GM23248 (cell line): Measurements from ENCODE around the gene ARHGEF4. TPM values are rescaled to one million over a fixed set of nuclear protein-coding genes. Genes with fewer than 3 reads are reported as not detected.
A peak's percentile ranks its signal among the peaks of the same experiment; 100 is the strongest.

Experiments
- DNase-seq: peaks from one replicate; pipeline ENCODE4 v3.0.0-alpha.2; 2015
- H2AFZ ChIP-seq: fragments of 200-600 bp; sonication (generic); 2 replicates; pipeline ENCODE4 v1.6.1; 2016; ENCODE audit warnings: antibody characterized with exemption
- H3F3A ChIP-seq: fragments of 200-600 bp; sonication (generic); 2 replicates; pipeline ENCODE4 v1.6.1; 2016; ENCODE audit warnings: mild to moderate bottlenecking, antibody characterized with exemption, mixed run types; ENCODE audit not compliant: insufficient read depth
- H3K27ac ChIP-seq: fragments of 200-600 bp; sonication (generic); 2 replicates; pipeline ENCODE4 v1.5.1; 2016; ENCODE audit warnings: mild to moderate bottlenecking
- H3K27me3 ChIP-seq: fragments of 200-600 bp; sonication (generic); replicated peaks from 2 replicates; pipeline ENCODE4 v1.6.1; 2016; ENCODE audit warnings: mild to moderate bottlenecking; ENCODE audit not compliant: insufficient read depth
- H3K36me3 ChIP-seq: fragments of 200-600 bp; sonication (generic); 2 replicates; pipeline ENCODE4 v1.6.1; 2016; ENCODE audit warnings: low read depth, mild to moderate bottlenecking
- H3K4me1 ChIP-seq: fragments of 200-600 bp; sonication (generic); 2 replicates; pipeline ENCODE4 v1.6.1; 2016; ENCODE audit warnings: mild to moderate bottlenecking; ENCODE audit not compliant: insufficient read depth
- H3K4me2 ChIP-seq: fragments of 200-600 bp; sonication (generic); one replicate; pipeline ENCODE4 v1.6.1; 2016; ENCODE audit warnings: mild to moderate bottlenecking; ENCODE audit not compliant: unreplicated experiment
- H3K4me3 ChIP-seq: fragments of 200-600 bp; sonication (generic); 2 replicates; pipeline ENCODE4 v1.5.1; 2016; ENCODE audit warnings: mild to moderate bottlenecking
- H3K79me2 ChIP-seq: fragments of 200-600 bp; sonication (generic); 2 replicates; pipeline ENCODE4 v1.6.1; 2016; ENCODE audit warnings: mild to moderate bottlenecking; ENCODE audit not compliant: insufficient read depth
- H3K9ac ChIP-seq: fragments of 200-600 bp; sonication (generic); 2 replicates; pipeline ENCODE4 v1.6.1; 2016; ENCODE audit warnings: mild to moderate bottlenecking
- H3K9me2 ChIP-seq: fragments of 200-600 bp; sonication (generic); 2 replicates; pipeline ENCODE4 v1.6.1; 2016; ENCODE audit warnings: mixed run types, mild to moderate bottlenecking, moderate library complexity; ENCODE audit not compliant: insufficient read depth
- H3K9me3 ChIP-seq: fragments of 200-600 bp; sonication (generic); one replicate; pipeline ENCODE4 v1.6.1; 2017; ENCODE audit warnings: low read depth
- H4K20me1 ChIP-seq: fragments of 200-600 bp; sonication (generic); 2 replicates; pipeline ENCODE4 v1.6.0; 2016; ENCODE audit not compliant: insufficient read depth
- EZH2 ChIP-seq: fragments of 200-600 bp; sonication (generic); IDR thresholded peaks from 2 replicates; pipeline ENCODE4 v1.6.1; 2018; ENCODE audit warnings: antibody characterized with exemption, mild to moderate bottlenecking; ENCODE audit not compliant: insufficient read depth, poor library complexity, severe bottlenecking
- EZH2phosphoT487 ChIP-seq: fragments of 200-600 bp; sonication (generic); IDR thresholded peaks from 2 replicates; pipeline ENCODE4 v1.6.1; 2018; ENCODE audit warnings: antibody characterized with exemption, moderate library complexity, mild to moderate bottlenecking, low read depth; ENCODE audit not compliant: insufficient read depth
- WGBS, 2 experiments: methylation state at CpG; one replicate each; pipeline ENCODE4 v1.1.6; 2015 to 2017; ENCODE audit warnings: low lambda C conversion rate in 2 of 2, low coverage in 1 of 2; ENCODE audit errors: missing lambda C conversion rate in 2 of 2; 5-methylcytosine and 5-hydroxymethylcytosine counted together
- in situ Hi-C: fragments of 300-500 bp; cut with MboI; formaldehyde crosslinking; loops from 2 replicates; pipeline ENCODE4 v1.15.0; 2020
- polyA plus RNA-seq: library from polyadenylated mRNA; unstranded; fragments of >200 nt; fragmentation: Nextera tagmentation; extraction: Ambion mirVana; gene quantifications from 2 replicates; pipeline ENCODE4 v1.2.1, GENCODE V29; 2016
- total RNA-seq: library from RNA; depleted of rRNA; stranded (reverse); fragments of >200 nt; shearing (Covaris generic); gene quantifications from 2 replicates; pipeline ENCODE4 v1.2.3, GENCODE V29; 2014

ARHGEF4 gene
- total and polyA plus RNA-seq, 2 experiments from 2014 or later, result 7.4 to 26.0 TPM

DNA sequence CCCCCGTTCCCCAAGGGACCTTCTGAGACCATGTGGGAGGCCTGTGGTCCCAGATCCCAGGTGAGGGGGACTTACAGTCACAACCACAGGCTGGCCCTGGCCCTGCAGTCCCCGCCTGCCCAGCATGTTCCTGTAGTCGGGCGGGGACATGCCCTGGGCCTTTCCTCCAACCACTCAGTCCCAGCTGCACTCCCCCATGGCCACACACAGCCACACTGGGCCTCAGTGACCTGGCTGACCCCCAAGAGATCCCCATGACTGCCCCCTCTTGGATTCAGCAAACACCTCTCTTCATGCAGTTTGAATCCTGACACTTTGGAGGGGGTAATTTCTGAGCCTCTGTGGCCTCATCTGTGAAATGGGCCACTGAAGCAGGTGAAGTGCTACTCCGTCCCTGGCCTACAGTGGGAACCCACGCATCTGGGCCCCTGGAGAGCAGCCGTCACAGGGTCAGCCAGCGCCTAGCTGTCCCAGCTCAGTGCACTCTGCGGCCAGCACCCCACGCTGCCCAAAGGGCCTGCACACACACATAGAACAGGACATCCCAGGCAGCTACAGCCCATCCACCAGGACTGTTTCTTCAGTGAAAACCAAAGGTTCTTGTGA lies 12.7 kb upstream of the ARHGEF4 start:
- Histone ChIP-seq H3K36me3 (no peaks in the 10 kb centered on the region), H3K9ac (no peak overlapping the region), H3K4me3 (no peak overlapping the region), H3K9me2 (no peaks in the 10 kb centered on the region), H3K4me2 (no peak overlapping the region), H2AFZ (no peak overlapping the region), H3F3A (no peaks in the 10 kb centered on the region), H3K4me1 (0 out of 2 replicates have a peak, but pooled peaks cover 3% of the 10 kb centered on the region), H4K20me1 (no peaks in the 10 kb centered on the region), H3K9me3 (no peaks in the 10 kb centered on the region), H3K27me3 (0 out of 2 replicates have a peak, but pooled peaks cover 7% of the 10 kb centered on the region), H3K79me2 (no peaks in the 10 kb centered on the region), H3K27ac (no peak overlapping the region)
- 72 to 73% methylated on average over 10 of the region's 10 CpGs for WGBS, 2 experiments
- DNase-seq, result no peak
- in situ Hi-C loops, result no loop called here
- no peak for TF ChIP-seq EZH2
- TF ChIP-seq EZH2phosphoT487, result no peak

DNA sequence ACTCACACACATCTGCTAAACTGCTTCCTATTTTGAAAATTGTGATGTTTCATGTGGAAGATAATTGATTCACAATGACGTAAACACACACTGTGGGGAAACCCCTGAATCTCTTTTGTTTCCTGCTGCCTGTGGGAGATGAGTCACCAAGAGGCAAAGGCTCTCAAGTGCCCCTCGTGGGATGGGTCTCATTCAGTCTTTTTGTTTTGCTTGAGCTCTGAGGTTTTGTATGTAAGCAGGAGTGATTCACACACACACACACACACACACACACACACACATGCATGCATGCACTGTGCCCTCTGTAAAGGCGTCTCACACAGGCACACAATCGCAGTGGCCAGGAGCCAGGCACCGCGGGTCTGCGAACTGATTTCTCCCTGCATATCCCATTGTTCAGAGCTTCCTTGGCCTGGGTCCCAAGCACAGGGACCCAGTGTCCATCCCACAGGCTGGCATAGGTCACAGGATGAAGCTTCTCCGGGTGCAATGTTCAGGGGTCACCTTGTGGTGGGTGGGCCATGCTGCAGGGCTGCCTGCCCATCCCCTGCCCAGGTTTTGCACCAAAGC lies 12.1 kb upstream of the ARHGEF4 start:
- DNase-seq, result peak; percentile 83
- Histone ChIP-seq H3K9me2 (no peaks in the 10 kb centered on the region), H3K9me3 (no peaks in the 10 kb centered on the region), H3K27ac (no peak overlapping the region), H3K9ac (no peak overlapping the region), H3K4me1 (0 out of 2 replicates have a peak, but pooled peaks cover 3% of the 10 kb centered on the region), H3F3A (no peaks in the 10 kb centered on the region), H3K79me2 (no peaks in the 10 kb centered on the region), H3K4me2 (no peak overlapping the region), H4K20me1 (no peaks in the 10 kb centered on the region), H3K4me3 (no peak overlapping the region), H3K27me3 (0 out of 2 replicates have a peak, but pooled peaks cover 6% of the 10 kb centered on the region), H2AFZ (no peak overlapping the region), H3K36me3 (no peaks in the 10 kb centered on the region)
- WGBS, 2 experiments, result 27 to 30% methylated on average over 8 of the region's 8 CpGs
- in situ Hi-C loops, result no loop called here
- no peak for TF ChIP-seq EZH2phosphoT487
- TF ChIP-seq EZH2, result no peak

DNA sequence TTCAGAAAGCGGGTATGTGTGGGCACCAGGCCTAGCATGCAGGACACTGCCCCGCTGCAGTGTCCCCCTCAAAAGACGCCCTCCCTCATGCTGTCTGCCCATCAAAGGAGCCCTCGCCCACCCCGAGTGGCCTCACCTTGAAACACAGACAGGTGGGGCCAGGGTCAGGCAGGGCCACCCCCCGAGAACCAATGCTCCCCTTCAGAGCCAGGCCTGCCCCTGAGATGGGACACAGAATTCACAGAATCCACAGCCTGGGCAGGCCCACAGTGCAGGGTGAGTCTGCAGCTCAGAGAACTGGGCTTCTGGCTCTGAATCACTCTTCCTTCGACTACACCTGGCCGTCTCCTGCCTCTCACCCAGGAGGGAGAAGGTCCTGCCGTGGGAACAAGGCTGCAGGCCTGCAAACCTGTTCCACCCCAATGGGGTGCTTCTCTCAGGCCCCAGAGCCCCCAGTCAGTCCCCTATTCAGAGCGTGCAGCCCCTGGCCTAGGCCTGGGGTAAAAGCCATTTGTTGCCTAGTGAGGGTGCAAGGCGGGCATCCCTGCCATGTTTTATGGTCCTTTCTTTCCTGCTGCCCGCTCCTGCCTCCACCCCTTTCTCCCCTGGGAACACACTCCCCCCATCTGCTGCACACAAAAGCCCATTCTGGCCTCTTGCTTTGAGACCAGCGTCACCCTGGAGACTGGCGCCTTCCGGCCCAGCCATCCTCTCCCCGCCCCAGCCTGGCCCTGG lies 11.3 kb upstream of the ARHGEF4 start:
- 0 out of 2 replicates have a peak, but pooled peaks cover 3% of the 10 kb centered on the region for H3K4me1 ChIP-seq
- H3K27ac ChIP-seq, result no peak overlapping the region
- DNase-seq, result no peak

DNA sequence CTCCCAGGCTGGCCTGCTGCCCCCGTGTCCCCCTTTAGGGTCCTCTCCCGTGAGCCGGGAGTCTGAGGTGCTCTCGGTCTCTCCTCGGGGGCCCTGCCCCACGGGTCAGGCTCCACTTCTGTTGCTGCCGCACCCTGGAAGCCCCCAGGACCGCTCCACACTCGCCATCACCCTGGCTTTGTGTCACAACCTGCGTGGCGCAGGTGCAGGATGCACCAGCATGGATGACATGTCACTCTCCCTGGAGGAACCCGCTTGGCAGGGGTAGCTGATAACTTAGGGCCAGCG lies 10.8 kb upstream of the ARHGEF4 start:
- H3K4me1 ChIP-seq, result 0 out of 2 replicates have a peak, but pooled peaks cover 3% of the 10 kb centered on the region
- TF ChIP-seq EZH2, result no peak
- 80 to 91% methylated on average over 11 to 13 of the region's 13 CpGs for WGBS, 2 experiments
- no peak for DNase-seq
- 0 out of 2 replicates have a peak, but pooled peaks cover 2% of the 10 kb centered on the region for H3K27me3 ChIP-seq
- H4K20me1 ChIP-seq, result no peaks in the 10 kb centered on the region
- H3K4me2 ChIP-seq, result no peak overlapping the region
- H3K4me3 ChIP-seq, result no peak overlapping the region
- H3K9me3 ChIP-seq, result no peaks in the 10 kb centered on the region
- H3K9me2 ChIP-seq, result no peaks in the 10 kb centered on the region
- in situ Hi-C loops, result no loop called here
- no peak overlapping the region for H3K27ac ChIP-seq
- no peak overlapping the region for H3K9ac ChIP-seq
- H3K79me2 ChIP-seq, result no peaks in the 10 kb centered on the region
- no peak overlapping the region for H2AFZ ChIP-seq
- H3F3A ChIP-seq, result no peaks in the 10 kb centered on the region
- H3K36me3 ChIP-seq, result no peaks in the 10 kb centered on the region

More for the DNA sequence above, 11.3 kb upstream of the ARHGEF4 start:
- Histone ChIP-seq H3K4me3 (no peak overlapping the region), H2AFZ (no peak overlapping the region), H3K9me3 (no peaks in the 10 kb centered on the region), H3K36me3 (no peaks in the 10 kb centered on the region), H3K79me2 (no peaks in the 10 kb centered on the region), H3K27me3 (0 out of 2 replicates have a peak, but pooled peaks cover 2% of the 10 kb centered on the region), H4K20me1 (no peaks in the 10 kb centered on the region), H3K9me2 (no peaks in the 10 kb centered on the region), H3F3A (no peaks in the 10 kb centered on the region), H3K4me2 (no peak overlapping the region), H3K9ac (no peak overlapping the region)
- WGBS, 2 experiments, result 79 to 81% methylated on average over 15 to 16 of the region's 16 CpGs
- TF ChIP-seq EZH2phosphoT487, result no peak
- TF ChIP-seq EZH2, result no peak
- in situ Hi-C loops, result no loop called here
